ENCODE measurements around the gene SYNGR1.
A peak's percentile ranks its signal among the peaks of the same experiment; 100 is the strongest.

SYNGR1 gene

DNA sequence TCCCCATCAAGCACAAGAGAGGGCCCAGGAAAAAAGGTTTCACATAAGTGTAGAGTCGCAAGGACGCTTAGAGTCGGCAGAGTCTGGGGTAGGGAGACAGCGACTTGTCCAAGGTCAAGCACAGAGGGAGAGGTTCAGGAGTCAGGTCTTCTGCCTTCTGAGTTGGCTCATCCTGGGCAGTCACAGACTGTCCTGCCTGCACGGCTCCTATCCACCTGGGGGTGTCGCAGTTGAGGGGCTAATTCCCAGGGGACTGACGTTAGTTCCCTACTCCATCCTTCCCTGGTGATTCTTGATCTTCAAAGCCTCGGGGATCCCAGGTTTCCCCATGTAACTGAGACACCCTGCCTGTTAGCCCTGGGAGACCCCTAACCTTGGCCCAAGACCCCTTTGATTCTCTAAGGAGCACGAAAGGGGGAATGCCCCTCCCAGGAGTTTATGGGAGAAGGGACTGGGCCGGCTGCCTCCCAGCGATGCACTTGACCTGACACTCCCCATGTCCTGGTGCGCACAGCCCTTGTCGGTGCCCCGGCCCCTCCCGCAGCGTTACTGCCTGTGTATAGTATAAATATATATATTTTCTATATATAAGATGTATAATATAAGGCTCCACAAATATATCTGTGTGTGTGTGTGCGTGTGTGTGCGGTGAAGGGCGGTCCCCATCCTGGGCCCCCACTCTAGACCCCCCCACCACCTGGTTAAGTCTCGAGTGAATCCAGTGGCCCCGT, 35.1 kb downstream of the SYNGR1 start:
- Mint-ChIP-seq H3K9me3 (no peaks in the 10 kb centered on the region), H3K27ac (no peak overlapping the region), H3K36me3 (ENCODE audit: low read depth) (no peaks in the 10 kb centered on the region), H3K27me3 (ENCODE audit: low read depth) (peaks cover 13% of the 10 kb centered on the region), H3K4me1 (no peaks in the 10 kb centered on the region), H3K4me3 (no peak overlapping the region)
- TF ChIP-seq, protein P1, sequence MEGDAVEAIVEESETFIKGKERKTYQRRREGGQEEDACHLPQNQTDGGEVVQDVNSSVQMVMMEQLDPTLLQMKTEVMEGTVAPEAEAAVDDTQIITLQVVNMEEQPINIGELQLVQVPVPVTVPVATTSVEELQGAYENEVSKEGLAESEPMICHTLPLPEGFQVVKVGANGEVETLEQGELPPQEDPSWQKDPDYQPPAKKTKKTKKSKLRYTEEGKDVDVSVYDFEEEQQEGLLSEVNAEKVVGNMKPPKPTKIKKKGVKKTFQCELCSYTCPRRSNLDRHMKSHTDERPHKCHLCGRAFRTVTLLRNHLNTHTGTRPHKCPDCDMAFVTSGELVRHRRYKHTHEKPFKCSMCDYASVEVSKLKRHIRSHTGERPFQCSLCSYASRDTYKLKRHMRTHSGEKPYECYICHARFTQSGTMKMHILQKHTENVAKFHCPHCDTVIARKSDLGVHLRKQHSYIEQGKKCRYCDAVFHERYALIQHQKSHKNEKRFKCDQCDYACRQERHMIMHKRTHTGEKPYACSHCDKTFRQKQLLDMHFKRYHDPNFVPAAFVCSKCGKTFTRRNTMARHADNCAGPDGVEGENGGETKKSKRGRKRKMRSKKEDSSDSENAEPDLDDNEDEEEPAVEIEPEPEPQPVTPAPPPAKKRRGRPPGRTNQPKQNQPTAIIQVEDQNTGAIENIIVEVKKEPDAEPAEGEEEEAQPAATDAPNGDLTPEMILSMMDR (IDR thresholded peaks at IDR 0.05; ENCODE audit: unreplicated experiment in 3 of 3) = peak in 1 of 3 experiments; percentile 39

DNA sequence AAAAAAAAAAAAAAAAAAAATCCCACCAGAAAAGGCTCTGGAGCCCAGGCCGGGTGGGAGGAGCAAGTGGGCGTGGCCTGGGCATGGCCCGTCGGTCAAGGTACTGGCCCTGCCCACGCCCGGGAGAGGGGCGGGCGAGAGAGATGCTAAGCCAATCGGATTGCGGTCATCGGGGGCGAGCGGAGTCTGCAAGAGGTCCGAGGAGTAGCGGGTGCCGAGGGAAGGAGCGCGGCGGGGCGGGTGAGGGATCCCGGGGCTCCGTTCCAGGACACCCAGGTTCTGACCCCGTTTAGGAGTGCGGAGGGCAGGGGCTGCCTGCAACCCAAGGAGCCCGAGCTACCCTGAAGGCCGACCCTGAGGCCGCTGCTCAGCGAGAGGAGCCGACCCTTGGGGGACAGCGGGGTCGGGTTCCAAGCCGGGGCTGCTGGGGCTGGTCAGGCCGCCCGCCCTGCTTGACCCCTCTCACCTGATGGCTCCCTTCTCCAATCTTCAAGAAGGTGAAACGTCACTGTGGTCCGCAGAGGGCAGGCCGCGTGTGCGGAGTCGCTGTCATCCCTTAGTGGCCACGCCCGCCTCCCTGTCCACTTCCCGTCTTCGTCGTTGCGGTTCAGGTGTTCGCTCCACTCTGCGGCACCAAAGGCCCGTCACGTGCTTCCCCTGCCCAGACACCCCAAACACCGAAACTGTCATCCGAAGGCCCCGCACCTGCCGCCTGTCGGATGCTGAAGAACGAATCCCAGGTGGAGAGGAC, 38.6 kb downstream of the SYNGR1 start:
- Mint-ChIP-seq H3K4me1 (no peaks in the 10 kb centered on the region), H3K27me3 (ENCODE audit: low read depth) (peaks cover 13% of the 10 kb centered on the region), H3K27ac (no peak overlapping the region), H3K4me3 (peak overlapping the region; percentile 73 to 84 (median 82)), H3K36me3 (ENCODE audit: low read depth) (no peaks in the 10 kb centered on the region), H3K9me3 (no peaks in the 10 kb centered on the region)
- TF ChIP-seq, protein P1 (IDR thresholded peaks at IDR 0.05; ENCODE audit: unreplicated experiment in 3 of 3) = no peak

DNA sequence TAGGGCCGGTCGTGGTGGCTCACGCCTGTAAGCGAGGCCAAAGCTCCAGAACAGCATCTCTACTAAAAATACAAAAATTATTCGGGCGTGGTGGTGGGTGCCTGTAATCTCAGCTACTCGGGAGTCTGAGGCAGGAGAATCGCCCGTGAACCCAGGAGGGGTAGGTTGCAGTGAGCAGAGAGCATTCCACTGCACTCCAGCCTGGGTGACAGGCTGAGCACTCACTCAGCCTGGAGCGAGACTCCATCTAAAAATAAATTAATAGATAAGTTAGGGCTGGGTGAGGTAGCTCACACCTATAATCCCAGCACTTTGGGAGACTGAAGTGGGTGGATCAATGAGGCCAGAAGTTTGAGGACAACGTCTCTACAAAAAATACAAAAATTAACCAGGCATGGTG, 39.6 kb downstream of the SYNGR1 start:
- H3K9me3 Mint-ChIP-seq = no peaks in the 10 kb centered on the region
- H3K27me3 Mint-ChIP-seq (ENCODE audit: low read depth) = peaks cover 13% of the 10 kb centered on the region
- TF ChIP-seq, protein P1 (IDR thresholded peaks at IDR 0.05; ENCODE audit: unreplicated experiment in 3 of 3) = no peak
- H3K4me3 Mint-ChIP-seq = peak overlapping the region in 1 of 3 experiments; percentile 43
- H3K4me1 Mint-ChIP-seq = no peaks in the 10 kb centered on the region
- H3K36me3 Mint-ChIP-seq (ENCODE audit: low read depth) = no peaks in the 10 kb centered on the region
- H3K27ac Mint-ChIP-seq = no peak overlapping the region

DNA sequence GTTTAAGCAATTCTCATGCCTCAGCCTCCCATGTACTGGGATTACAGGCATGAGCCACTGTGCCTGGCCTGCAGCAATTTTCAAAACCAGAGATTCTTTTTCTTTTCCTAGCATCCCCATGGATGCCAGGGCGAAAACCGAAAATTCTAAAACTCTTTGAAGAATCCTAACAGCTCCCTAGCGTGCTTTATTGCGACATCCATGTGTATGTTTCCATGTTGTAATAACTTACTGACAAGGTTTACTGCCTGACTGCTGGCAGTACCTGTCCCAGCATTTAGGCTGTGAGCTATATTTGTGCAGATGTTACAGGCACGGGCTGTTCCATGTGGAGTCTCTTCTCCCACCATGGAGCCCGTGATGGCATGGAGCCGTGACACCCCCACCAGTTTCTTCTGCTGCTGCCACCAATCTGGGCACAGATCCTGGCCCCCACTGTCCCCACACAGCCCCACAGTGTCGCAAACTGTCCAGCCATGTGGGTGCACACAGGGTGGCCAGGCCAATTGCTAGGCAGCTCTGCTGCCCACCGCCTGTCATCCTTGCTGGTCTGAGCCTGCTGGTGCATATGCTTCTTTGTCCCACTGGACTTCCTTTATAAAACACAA, 42.7 kb downstream of the SYNGR1 start:
- Mint-ChIP-seq H3K9me3 (no peaks in the 10 kb centered on the region), H3K36me3 (ENCODE audit: low read depth) (no peaks in the 10 kb centered on the region), H3K4me1 (no peaks in the 10 kb centered on the region), H3K27ac (no peak overlapping the region), H3K27me3 (ENCODE audit: low read depth) (peaks cover 7% of the 10 kb centered on the region), H3K4me3 (no peak overlapping the region)
- TF ChIP-seq, protein P1 (IDR thresholded peaks at IDR 0.05; ENCODE audit: unreplicated experiment in 3 of 3) = no peak

DNA sequence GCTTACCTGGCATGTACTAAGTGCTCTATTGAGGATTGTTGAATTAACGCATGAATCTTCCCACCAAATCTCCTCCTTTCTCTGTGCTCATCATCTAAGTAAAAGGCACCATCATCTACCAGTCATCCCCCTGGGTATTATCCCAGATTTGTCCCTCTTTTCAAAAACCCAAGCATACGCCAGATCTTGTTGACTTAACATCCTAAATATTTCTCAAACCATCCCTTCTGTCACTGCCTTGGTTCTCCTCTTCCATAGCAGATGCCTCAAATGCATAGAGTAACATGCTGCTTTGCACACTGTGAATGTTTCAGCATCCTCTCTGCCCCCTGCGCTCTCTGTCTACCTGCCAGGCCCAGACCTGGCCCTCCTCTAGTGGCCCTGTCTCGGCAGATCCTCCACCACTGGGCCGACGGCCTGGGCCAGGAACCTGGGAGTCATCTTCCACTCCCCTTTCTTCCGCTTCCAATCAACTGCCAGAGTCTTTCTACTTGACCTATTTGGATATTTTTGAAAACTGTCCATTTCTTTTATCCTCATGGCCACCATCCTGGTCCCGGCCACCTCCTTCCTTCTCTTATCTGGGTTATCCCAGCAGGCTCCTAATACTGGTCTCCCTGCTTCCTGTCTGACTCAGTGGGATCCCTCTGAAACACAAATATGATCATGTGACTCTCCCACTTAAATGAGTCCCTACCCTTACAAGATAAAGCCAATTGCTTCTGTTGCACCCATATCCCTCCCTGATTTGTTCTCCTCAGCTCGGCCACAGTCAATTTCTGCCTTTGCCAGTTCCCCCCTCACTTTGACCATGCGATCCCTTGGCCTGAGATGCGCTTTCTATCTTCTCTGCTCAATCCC, 46.4 kb downstream of the SYNGR1 start:
- Mint-ChIP-seq H3K36me3 (ENCODE audit: low read depth) (no peaks in the 10 kb centered on the region), H3K4me1 (no peaks in the 10 kb centered on the region), H3K27me3 (ENCODE audit: low read depth) (no peaks in the 10 kb centered on the region), H3K4me3 (peak overlapping the region in 2 of 3 experiments; percentile 20 to 68), H3K9me3 (no peaks in the 10 kb centered on the region), H3K27ac (no peak overlapping the region)
- TF ChIP-seq, protein P1 (IDR thresholded peaks at IDR 0.05; ENCODE audit: unreplicated experiment in 3 of 3) = no peak

Measured in nephron (organoid).